Effector memory CD8-positive, alpha-beta T cell (primary cell): ENCODE data around the gene TRAP1.
A peak's percentile ranks its signal among the peaks of the same experiment; 100 is the strongest.

Experiments
- ATAC-seq: fragments of 150-1000 bp; cut with Tn5 transposase; replicated peaks from 2 replicates; pipeline ENCODE4 v1.10.0; 2021; ENCODE audit warnings: mild to moderate bottlenecking, moderate library complexity
- DNase-seq, 3 experiments: peaks; one replicate each; pipeline ENCODE4 v3.0.0; 2021
- H3K27ac Mint-ChIP-seq, 2 donors: one replicate each; pipeline ENCODE4 v1.8.0; 2022; ENCODE audit warnings: mild to moderate bottlenecking in 2 of 2, mixed read lengths in 2 of 2, moderate library complexity in 2 of 2
- H3K27me3 Mint-ChIP-seq, 2 donors: one replicate each; pipeline ENCODE4 v1.8.0; 2022; ENCODE audit warnings: mixed read lengths in 2 of 2
- H3K36me3 Mint-ChIP-seq: one replicate; pipeline ENCODE4 v1.8.0; 2022; ENCODE audit warnings: mild to moderate bottlenecking, moderate library complexity, mixed read lengths; ENCODE audit not compliant: insufficient read depth
- H3K4me1 Mint-ChIP-seq, 2 donors: one replicate each; pipeline ENCODE4 v1.8.0; 2022; ENCODE audit warnings: low read depth in 2 of 2, mixed read lengths in 2 of 2
- H3K4me3 Mint-ChIP-seq, 2 donors: one replicate each; pipeline ENCODE4 v1.8.0; 2022; ENCODE audit warnings: mild to moderate bottlenecking in 2 of 2, mixed read lengths in 2 of 2, moderate library complexity in 2 of 2
- H3K9me3 Mint-ChIP-seq, 2 donors: one replicate each; pipeline ENCODE4 v1.8.0; 2022; ENCODE audit warnings: mixed read lengths in 2 of 2

Gene TRAP1

DNA sequence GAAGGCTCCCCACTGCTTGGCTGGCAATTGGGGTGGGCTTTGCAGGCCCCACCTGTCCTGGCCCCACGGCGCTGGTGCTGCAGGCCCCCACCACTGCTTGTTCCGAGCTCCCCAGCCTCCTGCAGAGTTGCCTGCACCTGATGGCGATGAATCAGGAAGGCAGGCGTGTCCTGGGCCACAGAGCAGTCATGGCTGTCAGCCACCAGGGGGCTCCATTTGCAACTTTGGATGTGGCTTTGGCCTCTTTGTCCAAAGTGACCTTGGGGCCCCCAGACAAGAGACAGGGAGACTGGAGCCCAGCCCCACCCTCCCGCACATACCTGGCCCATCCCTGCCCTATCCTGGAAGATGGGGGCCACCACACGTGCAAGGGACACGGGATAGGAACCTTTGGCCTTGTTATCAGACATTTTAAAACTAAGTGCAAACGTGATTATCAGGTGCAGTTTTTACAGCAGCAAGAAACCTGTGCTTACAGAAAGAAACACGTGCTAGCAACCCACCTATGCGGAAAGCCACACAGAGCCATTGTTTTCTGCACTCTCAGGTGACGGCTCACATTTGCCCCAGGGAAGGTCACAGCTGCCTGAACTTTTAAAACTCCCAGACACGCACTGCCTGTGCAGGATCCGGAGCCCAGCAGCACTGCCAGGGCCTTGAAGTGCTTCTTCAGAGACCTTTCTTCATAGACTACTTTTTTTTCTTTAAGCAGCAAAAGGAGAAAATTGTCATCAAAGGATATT is 62.9 kb downstream of the TRAP1 start, which contains the start of gene DNASE1:
DNASE1 (plus strand) TSS at position 443 of the 743 bp plus-strand sequence. CDS start 683 bp downstream, outside the sequence.
- peaks cover 31% of the 10 kb centered on the region for H3K36me3 Mint-ChIP-seq
- peak; percentile 40 to 41 (median 40) for DNase-seq
- H3K27ac Mint-ChIP-seq = peak within 1 kb of the TSS in 1 of 2 donors; percentile 71
- ATAC-seq = peak; percentile 78
- H3K9me3 Mint-ChIP-seq = no peaks in the 10 kb centered on the region
- H3K4me3 Mint-ChIP-seq = no peak within 1 kb of the TSS
- no peaks in the 10 kb centered on the region for H3K27me3 Mint-ChIP-seq
- H3K4me1 Mint-ChIP-seq = peaks cover 2 to 5% of the 10 kb centered on the region in 2 donors

- ATAC-seq (no peak), DNase-seq (no peak)
- H3K4me1 Mint-ChIP-seq = peaks cover 2 to 5% of the 10 kb centered on the region in 2 donors
- H3K27me3 Mint-ChIP-seq = no peaks in the 10 kb centered on the region
- H3K4me3 Mint-ChIP-seq = no peak overlapping the region
- no peaks in the 10 kb centered on the region for H3K9me3 Mint-ChIP-seq
- H3K36me3 Mint-ChIP-seq = peaks cover 22% of the 10 kb centered on the region
- H3K27ac Mint-ChIP-seq = peak overlapping the region in 1 of 2 donors; percentile 49
Observed at GRCh38 chr16:3652373-3653195, 64.7 kb downstream of the TRAP1 start.

DNA sequence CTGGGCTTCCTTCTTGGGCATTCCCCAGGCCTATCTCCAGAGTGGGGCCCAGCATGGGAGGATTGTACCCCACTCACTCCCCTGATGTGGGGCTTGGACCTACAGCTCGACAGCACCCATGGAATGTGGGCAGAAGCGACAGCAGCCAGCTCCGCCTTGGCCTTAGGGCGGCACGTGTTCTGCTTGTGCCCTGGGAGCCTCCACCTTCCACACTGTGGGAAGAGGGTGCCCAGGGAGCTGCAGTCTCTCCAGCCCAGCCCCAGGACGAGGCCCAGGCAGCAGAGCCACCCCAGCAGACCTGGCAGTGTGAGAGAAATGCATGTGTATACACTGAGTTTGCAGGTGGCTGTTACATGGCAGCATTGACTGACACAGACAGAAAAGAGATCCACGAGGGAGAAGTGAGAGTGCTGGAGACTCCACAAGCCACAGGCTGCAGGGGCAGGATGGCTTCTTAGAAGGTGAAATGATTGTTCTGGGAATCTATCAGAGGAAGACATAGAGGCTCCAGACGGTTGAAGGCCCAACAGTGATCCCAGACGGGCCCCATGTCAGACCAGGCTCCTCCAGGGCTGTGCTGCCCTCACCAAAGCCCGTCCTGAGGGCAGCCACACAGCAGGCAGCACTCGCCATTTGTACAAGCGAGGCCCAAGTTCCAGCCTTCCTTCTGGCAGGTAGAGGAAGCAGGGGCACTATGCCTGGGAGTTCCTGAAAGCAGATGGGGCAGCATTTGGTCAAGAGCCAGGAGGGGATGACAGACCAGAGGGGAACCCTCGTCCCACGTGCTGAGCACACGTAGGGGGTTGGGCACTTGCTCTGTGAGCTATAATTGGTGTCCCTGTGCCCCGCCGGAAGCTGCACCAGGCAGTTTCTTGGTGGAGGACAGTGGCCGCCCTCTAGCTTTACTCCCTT is 65.6 kb downstream of the TRAP1 start:
- H3K9me3 Mint-ChIP-seq = no peaks in the 10 kb centered on the region
- H3K36me3 Mint-ChIP-seq = peaks cover 14% of the 10 kb centered on the region
- ATAC-seq = no peak
- no peak for DNase-seq
- no peak overlapping the region for H3K4me3 Mint-ChIP-seq
- no peaks in the 10 kb centered on the region for H3K27me3 Mint-ChIP-seq
- H3K27ac Mint-ChIP-seq = peak overlapping the region; percentile 44 to 56
- peaks cover 2 to 5% of the 10 kb centered on the region in 2 donors for H3K4me1 Mint-ChIP-seq

- H3K4me1 Mint-ChIP-seq = peaks cover 2 to 5% of the 10 kb centered on the region in 2 donors
- no peaks in the 10 kb centered on the region for H3K27me3 Mint-ChIP-seq
- ATAC-seq (no peak), DNase-seq (no peak)
- peaks cover 12% of the 10 kb centered on the region for H3K36me3 Mint-ChIP-seq
- H3K27ac Mint-ChIP-seq = peak overlapping the region; percentile 44 to 56
- no peak overlapping the region for H3K4me3 Mint-ChIP-seq
- H3K9me3 Mint-ChIP-seq = no peaks in the 10 kb centered on the region
Observed at GRCh38 chr16:3650631-3651265, 66.6 kb downstream of the TRAP1 start.

DNA sequence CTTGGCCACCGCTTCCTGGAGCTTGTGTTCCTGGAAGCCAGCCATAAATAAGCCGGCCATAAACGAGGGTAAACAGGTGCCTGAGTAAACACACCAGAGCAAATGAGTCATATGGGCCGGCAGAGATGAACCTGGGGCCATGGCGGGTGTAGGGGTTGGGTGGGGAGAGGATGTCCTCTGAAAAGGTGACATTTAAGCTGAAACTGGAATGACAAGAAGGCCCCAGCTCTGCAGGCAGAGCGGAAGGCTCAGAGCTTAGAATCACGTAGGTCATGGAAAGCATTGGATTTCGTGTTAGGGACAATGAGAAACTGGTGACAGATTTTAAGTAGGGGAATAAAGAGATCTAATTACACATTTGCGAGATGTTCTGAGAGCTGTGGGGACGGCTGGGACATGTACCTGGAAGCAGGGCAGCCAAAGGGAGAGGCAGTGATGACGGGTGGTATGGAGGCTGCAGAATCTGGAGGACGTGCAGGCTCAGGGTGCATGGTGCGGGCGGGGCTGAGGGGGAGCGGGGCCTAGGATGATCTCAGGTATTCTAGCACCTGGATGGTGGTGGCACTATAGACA is 70.9 kb downstream of the TRAP1 start:
- no peak for DNase-seq
- ATAC-seq = no peak
- no peak overlapping the region for H3K4me3 Mint-ChIP-seq
- no peaks in the 10 kb centered on the region for H3K4me1 Mint-ChIP-seq
- no peaks in the 10 kb centered on the region for H3K27me3 Mint-ChIP-seq
- H3K27ac Mint-ChIP-seq = peak overlapping the region; percentile 62 to 71
- H3K9me3 Mint-ChIP-seq = no peaks in the 10 kb centered on the region
- peaks cover 18% of the 10 kb centered on the region for H3K36me3 Mint-ChIP-seq

DNA sequence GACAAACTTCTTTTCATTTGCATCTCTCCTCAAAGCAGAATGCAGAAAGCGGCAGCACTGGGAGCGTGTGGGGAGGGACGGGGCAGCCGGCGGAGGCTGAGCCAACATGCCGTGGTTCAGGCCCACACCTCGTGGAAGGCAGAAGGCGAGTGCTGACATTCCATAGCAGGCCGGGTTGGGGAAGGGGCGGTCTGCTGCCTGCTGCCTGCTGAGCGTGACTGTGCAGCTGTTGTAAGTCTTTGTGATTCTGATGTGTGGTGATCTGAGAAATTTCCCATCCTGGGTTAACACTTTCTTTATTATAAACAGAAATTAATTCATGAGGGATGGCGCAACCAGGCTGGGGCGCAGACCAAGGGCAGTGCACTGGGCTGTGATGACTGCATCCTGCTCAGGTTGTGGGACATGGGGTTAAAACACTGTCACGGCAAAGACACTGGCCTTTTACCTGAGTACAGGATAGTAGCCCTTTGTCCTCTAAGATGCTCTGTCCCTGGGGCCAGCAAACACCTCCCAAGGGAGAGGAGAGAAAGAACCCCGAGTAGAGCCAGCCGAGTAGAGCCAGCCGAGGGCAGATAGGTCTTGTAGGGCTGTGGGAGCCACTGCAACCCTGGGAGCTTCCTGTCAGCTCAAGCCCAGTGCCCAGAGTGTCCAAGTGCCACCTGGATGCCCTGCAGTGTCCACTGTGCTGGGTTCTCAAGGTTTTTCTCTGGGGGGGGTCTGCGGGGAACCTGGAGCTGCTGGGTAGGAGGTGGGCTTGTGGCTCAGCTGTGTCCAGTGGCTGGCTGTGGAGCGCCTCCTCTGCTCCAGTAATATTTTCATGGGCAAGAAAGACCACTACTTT is 71.6 kb downstream of the TRAP1 start:
- no peaks in the 10 kb centered on the region for H3K4me1 Mint-ChIP-seq
- no peaks in the 10 kb centered on the region for H3K9me3 Mint-ChIP-seq
- H3K27ac Mint-ChIP-seq = peak overlapping the region in 1 of 2 donors; percentile 71
- DNase-seq (no peak), ATAC-seq (no peak)
- H3K36me3 Mint-ChIP-seq = peaks cover 16% of the 10 kb centered on the region
- no peaks in the 10 kb centered on the region for H3K27me3 Mint-ChIP-seq
- H3K4me3 Mint-ChIP-seq = no peak overlapping the region

- Mint-ChIP-seq H3K27me3 (no peaks in the 10 kb centered on the region), H3K9me3 (no peaks in the 10 kb centered on the region), H3K36me3 (peaks cover 16% of the 10 kb centered on the region), H3K4me3 (no peak overlapping the region), H3K4me1 (peaks cover 4 to 5% of the 10 kb centered on the region in 2 donors), H3K27ac (no peak overlapping the region)
- ATAC-seq = no peak
- no peak for DNase-seq
Observed at GRCh38 chr16:3645108-3645503, 72.2 kb downstream of the TRAP1 start.

- no peaks in the 10 kb centered on the region for H3K9me3 Mint-ChIP-seq
- H3K4me3 Mint-ChIP-seq = no peak overlapping the region
- no peak for DNase-seq
- H3K27ac Mint-ChIP-seq = no peak overlapping the region
- H3K27me3 Mint-ChIP-seq = no peaks in the 10 kb centered on the region
- peaks cover 10 to 14% of the 10 kb centered on the region in 2 donors for H3K4me1 Mint-ChIP-seq
- ATAC-seq = no peak
- peaks cover 16% of the 10 kb centered on the region for H3K36me3 Mint-ChIP-seq
Observed at GRCh38 chr16:3643095-3643730, 74.1 kb downstream of the TRAP1 start.

DNA sequence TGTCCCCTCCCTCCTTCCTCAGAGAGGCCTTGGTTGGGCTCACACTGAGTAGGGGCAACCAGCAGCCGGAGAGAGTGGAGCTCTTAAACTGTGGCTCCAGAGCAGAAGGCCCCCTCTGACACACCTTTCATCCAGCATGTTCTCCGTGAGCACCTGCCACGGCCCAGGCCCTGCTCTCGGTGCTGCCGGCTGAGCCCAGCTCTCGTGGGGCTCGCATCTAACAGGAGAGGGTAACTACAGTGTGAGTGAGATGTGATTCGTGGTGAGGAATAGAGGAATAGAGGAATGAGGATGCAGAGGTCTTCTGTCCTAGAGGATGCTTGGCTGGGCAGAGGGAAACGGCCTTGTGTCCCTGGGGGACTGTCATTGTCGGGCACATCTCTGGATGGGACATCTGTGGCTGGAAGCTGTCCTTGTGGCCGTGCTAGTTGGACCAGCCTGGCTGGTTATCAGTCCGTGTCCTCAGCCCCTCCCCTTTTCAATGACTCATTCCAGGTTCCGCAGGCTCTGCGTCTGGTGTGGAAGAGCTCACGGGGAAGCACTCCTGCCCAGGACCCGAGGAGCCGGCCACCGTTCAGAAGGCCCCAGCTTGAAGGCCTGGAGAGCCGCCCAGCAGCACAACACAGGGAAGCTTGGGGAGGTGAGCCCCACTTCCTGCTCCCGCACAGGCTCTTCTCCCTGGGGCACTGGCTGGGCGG is 74.8 kb downstream of the TRAP1 start:
- DNase-seq = no peak
- H3K4me1 Mint-ChIP-seq = peaks cover 13 to 18% of the 10 kb centered on the region in 2 donors
- no peaks in the 10 kb centered on the region for H3K9me3 Mint-ChIP-seq

GRCh38 chr16:3641801-3642396 is 75.4 kb downstream of the TRAP1 start:
- Mint-ChIP-seq H3K27ac (no peak overlapping the region), H3K4me3 (no peak overlapping the region), H3K9me3 (no peaks in the 10 kb centered on the region), H3K27me3 (no peaks in the 10 kb centered on the region), H3K36me3 (peaks cover 16% of the 10 kb centered on the region), H3K4me1 (peaks cover 13 to 25% of the 10 kb centered on the region in 2 donors)
- no peak for ATAC-seq
- no peak for DNase-seq

More for the DNA sequence above, 74.8 kb downstream of the TRAP1 start:
- Mint-ChIP-seq H3K27me3 (no peaks in the 10 kb centered on the region), H3K4me3 (no peak overlapping the region), H3K27ac (no peak overlapping the region), H3K36me3 (peaks cover 16% of the 10 kb centered on the region)
- ATAC-seq = no peak
